GM21825 (cell line): Measurements from ENCODE around the gene YAF2.
"Not testable (repeated sequence)": the region's sequence is repeated elsewhere in the genome, so short reads cannot be mapped to it uniquely, and the experiment has no call there.

ENCODE experiments used
- ATAC-seq: cut with Tn5 transposase; IDR thresholded peaks from one replicate; pipeline ENCODE4 v1.9.1; 2021; ENCODE audit warnings: mild to moderate bottlenecking, moderate library complexity; ENCODE audit not compliant: unreplicated experiment

Gene YAF2

DNA sequence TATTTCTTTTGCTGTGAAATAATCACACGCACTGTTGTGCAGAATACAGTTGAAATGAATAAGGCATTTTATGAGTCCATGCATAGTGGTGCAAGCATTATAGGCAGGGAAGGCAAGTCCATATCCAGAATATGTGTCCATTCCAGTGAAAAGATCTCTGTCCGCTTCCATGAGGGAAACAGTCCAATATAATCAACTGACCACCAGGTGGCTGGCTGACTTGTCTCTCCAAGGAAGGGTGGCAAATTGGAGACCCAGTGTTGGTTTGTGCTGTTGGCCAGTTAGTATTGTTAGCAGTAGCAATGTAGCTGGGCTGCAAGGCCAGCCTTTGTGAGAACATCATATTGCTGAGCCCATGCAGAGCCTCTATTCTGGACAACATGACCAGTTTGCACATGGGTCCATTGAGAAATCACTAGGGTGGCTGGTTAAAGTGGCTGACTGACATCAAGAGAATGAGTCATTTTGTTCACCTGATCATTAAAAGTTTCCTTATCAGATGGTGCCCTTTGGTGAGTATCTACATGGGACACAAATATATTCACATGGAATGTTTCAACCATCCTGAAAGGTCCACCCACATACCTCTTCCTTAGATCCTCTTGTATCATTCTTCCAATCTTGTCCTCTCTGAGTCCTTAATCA, 17.3 kb upstream of the YAF2 start:
- no peak for ATAC-seq

DNA sequence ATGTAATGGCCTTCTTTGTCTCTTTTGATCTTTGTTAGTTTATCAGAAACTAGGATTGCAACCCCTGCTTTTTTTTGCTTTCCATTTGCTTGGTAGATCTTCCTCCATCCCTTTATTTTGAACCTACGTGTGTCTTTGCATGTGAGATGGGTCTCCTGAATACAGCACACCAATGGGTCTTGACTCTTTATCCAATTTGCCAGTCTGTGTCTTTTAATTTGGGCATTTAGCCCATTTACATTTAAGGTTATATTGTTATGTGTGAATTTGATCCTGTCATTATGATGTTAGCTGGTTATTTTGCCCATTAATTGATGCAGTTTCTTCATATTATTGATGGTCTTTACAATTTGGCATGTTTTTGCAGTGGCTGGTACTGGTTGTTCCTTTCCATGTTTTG, 14.6 kb upstream of the YAF2 start:
- not testable (repeated sequence) for ATAC-seq

DNA sequence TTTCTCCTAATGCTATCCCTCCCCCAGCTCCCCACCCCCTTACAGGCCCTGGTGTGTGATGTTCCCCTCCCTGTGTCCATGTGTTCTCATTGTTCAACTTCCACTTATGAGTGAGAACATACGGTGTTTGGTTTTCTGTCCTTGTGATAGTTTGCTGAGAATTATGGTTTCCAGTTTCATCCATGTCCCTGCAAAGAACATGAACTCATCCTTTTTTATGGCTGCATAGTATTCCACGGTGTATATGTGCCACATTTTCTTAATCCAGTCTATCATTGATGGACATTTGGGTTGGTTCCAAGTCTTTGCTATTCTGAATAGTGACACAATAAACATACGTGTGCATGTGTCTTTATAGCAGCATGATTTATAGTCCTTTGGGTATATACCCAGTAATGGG, 11.0 kb upstream of the YAF2 start:
- ATAC-seq = not testable (repeated sequence)

DNA sequence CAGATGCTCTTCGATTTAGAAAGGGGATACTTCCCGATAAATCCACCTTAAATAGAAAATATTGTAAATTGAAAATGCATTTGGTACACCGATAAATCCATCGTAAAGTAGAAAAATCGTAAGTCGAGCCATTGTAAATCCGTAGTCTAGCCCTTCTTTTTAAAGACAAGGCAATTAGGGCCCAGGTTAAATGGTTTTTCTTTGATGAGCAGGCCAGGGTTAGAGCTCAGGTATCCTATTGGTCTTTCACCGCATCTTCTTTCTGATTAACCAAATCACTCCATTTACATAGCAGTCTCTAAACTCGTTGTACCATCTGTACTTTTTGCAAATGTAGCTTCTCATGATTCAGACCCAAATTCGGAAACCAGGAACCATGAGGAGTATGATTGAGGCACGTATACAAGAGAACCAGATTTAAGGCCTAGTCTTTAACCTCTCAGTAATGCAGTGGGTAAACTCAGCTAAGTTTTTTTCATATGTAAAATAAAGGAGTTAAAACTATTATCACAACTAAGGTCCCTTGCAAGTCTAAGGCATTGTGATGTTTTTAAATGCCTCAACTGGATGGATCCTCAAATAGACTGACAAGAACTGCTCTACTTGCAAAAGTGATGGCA, 2.2 kb upstream of the YAF2 start:
- ATAC-seq = no peak

DNA sequence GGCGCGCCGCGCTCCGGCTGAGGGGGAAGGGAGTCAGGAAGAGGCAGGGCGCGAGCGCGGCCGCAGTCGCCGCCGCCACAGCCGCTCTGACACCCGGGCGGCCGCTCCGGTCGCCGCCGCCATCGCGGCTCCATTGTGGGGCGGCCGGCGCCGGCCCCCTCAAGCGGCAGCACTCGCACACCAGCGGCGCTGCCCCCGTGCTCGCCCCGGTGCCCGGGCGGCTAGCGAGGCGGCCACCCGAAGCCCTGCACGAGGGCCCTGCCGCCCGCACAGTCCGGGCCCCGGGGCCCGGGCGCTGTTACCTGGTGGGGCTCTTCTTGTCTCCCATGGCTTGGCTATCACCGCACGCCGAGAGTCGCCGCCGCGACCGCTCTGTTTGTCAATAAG, 202 bp downstream of the YAF2 start:
- ATAC-seq = peak; percentile 32

DNA sequence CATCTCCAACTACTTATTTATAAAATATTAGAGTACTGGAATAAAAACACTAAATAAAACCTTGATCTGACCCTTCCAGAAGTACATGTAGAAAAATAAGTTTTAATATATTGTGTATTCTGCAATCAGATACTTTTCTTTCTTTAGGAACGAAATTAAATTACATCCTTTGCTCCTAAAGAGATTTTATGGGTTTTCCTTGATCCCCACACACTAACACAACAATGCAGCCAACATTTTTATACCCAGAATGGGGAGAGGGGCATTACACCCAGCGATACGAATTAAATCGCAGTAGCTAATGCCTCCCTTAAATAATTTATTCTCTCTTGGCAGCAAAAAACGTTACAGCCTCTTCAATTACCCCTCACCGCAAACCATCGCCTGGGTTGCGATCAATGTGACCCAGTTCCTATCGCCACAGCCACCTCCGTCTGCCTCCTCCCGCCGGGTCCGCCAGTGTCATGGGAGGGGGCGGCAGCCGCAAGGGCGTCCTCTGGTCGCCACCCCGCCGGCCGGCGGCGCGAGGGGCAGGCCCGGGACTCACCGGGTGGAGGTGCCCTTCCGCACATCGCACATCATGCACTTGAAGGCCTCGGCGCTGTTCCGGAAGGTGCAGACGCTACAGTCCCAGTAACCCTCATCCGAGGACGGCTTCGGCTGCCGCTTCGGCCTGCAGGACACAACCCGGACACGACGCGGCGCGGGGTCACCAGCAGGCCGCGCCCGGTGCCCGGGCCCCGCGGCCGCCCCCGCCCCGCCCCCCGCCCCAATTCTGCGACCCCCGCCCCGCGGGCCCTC, 796 bp downstream of the YAF2 start:
- ATAC-seq = peak; percentile 77

DNA sequence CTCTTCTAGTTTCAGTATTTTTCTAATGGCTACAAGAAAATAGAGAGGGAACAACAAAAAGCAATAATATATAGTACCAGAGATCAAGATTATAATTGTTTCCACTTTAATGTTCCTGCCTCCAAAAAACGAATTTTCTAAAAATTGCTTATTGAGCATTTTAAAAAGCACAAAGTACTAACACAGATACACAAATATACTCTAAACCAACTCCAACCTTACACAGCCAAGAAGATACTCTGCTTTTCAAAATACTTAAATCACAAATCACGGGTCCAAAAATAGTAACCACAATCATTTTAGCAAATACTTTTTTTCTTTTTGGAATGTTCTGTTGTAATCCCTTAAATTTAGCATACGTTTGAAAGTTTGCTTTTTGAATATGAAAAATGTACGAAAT, 2.0 kb downstream of the YAF2 start:
- no peak for ATAC-seq

DNA sequence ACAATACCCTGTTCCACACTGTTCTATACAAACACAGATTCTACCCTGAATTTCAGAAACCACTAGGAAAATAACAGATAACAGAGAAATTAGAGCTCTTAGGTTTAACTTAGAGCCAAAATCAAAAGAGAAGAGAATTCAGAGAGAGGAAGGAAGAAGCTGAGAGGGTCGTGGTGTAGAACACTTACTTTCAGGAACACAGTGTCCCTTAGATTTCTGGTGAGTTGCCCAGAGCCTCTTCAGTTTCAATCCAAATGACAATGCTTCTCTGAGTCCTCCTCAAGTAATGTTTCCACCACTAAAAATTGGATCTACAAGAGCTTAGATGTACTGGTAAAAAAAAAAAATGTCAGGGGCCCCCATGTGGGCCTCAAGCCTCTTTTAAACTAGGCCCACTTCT, 2.6 kb downstream of the YAF2 start:
- no peak for ATAC-seq

DNA sequence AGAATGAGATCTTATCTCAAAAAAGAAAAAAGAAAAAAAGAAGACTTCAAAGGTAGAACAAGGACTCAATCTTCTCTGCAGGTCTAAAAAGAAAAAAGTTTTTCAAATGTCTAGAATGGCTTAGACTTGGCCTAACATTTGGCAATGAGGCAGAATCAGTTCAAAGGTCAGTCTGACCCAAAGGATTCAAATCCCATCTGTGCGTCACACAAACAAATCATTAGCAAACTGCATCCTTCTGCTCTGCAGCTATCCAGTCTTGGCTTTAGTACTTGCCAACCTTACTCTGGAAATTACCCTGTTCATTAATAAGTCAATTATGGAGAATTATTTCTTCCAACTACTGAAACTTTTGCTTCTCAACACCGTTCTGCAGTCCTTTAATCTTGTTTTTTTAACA, 3.1 kb downstream of the YAF2 start:
- ATAC-seq = no peak

DNA sequence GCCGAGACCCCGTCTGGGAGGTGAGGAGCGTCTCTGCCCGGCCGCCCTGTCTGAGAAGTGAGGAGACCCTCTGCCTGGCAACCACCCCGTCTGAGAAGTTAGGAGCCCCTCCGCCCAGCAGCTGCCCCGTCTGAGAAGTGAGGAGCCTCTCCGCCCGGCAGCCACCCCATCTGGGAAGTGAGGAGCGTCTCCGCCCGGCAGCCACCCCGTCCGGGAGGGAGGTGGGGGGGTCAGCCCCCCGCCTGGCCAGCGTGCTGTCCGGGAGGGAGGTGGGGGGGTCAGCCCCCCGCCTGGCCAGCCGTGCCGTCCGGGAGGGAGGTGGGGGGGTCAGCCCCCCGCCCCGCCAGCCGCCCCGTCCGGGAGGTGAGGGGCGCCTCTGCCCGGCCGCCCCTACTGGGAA, 10.5 kb downstream of the YAF2 start:
- ATAC-seq = not testable (repeated sequence)

DNA sequence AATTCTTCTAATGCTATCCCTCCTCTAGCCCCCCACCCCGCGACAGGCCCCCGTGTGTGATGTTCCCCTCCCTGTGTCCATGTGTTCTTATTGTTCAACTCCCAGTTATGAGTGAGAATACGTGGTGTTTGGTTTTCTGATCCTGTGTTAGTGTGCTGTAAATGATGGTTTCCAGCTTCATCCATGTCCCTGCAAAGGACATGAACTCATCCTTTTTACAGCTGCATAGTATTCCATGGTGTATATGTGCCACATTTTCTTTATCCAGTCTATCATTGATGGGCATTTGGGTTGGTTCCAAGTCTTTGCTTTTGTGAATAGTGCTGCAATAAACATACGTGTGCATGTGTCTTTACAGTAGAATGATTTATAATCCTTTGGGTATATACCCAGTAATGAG, 13.5 kb downstream of the YAF2 start:
- not testable (repeated sequence) for ATAC-seq

DNA sequence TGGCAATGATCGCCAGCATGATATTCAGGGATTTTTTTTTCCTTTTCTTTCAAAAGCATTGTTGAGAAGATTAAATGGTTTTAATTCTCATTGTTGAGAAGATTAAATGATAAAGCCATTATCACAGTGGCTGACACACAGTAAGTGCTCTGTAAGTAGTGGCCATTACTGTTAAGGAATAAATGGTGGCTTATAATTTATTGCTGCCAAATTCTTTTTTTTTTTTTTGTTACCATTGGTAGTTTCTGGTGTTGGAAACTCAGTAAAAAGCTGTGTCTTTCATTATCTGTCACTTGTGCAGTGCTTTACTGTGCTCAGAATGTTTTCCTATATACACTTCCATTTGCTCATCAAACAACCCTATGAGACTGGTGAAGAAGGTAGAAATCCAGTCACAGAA, 15.3 kb downstream of the YAF2 start:
- ATAC-seq = no peak

DNA sequence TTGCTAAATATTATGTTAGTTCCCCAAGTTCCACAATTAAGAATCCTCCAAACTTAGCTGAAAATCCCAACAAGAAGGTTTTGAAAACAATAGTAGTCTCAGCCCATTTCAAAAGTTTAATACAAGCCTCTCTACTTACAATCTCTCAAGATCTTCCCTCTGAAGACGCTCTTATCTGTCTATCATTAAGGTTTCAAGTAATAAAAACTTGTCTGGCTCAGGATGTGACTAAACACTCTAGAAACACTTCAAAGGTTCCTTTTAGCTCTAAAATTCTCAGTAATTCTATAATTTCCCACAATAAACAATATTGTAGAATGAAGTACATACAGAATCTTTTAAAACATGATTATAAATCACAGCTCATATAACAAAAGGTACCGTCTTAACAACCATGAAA, 16.3 kb downstream of the YAF2 start:
- ATAC-seq = no peak

DNA sequence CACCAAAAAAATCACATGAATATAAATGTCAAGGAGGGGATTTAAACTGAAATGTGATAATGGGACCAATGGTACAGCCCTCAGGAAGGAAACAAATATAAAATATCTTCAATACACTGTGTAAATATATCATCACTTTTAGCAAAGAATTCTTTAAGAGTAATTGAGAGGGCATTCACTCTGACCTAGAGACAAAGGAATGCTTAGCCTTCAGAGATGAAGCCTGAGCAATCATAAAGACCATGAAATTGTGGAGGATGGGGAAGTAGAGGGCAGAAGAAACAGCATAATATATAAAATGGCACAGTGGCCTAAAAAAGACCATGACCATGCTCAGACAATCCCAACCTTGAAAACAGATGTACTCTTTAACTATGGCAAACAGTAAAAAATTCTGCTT, 20.4 kb downstream of the YAF2 start:
- no peak for ATAC-seq

DNA sequence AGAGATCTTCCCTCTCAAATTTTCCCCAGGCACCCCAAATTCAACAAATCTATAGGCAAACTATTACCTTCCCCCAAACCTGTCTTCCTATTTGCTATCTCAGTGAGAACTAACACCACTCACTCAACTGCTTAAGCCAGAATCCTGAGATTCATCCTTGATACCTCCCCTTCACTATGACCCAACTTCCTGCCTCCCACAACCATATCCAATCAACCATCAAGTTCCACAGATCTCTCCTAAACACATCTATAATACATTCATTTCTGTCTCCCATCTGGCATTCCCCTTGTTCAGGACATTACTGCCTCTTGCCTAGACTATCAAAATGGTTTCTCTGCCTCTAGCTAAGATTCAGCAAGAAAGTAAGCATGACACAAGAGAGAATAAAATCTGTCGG, 21.3 kb downstream of the YAF2 start:
- ATAC-seq = no peak

DNA sequence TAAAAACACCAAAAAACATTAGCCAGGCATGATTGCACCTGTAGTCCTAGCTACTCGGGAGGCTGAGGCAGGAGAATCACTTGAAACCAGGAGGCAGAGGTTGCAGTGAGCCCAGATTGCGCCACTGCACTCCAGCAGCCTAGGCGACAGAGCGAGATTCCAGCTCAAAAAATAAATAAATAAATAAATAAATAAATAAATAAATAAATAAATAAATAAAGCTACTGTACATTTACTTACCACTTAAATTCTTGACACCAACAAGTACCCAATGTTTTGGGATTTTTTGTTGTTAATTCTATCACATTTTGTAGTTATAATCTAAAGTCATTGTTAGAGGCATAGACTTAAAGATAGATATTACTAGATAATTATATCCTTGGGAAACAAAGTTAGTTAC, 22.3 kb downstream of the YAF2 start:
- not testable (repeated sequence) for ATAC-seq

DNA sequence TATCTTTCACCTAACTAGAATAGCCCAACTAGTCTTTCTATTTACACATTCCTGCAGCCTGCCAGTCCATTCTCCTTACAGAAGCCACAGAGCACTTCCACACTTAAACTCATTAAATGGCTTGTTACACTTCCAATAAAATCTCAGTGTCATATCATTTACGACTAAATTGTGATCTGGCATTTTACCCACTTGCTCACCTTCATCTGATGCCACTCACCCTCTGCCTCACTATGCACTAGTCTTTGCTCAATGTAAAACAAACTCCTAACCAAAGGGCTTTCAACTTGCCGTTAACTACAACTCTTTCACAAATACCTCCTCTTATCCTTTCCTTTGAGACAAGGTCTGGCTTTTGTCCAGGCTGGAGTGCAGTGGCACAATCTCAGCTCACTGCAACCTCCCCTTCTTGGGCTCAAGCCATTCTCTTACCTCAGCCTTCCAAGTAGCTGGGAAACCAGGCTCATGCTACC, 24.1 kb downstream of the YAF2 start:
- ATAC-seq = no peak

DNA sequence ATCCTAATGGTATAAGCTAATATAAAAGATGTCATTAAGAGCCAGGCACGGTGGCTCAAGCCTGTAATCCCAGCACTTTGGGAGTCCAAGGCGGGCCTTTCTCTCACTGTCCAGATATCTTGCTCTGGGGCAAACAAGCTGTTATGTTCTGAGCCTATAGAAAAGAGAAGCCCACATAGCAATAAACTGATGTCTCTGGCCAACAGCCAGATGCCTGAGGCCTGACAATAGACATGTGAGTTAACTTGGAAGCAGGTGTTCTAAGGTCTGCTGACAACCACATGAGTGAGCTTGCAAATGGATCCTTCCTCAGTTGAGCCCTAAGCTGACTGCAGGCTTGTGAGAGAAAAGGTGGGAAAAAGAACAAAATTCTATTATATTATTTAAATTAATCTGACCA, 25.0 kb downstream of the YAF2 start:
- no peak for ATAC-seq

DNA sequence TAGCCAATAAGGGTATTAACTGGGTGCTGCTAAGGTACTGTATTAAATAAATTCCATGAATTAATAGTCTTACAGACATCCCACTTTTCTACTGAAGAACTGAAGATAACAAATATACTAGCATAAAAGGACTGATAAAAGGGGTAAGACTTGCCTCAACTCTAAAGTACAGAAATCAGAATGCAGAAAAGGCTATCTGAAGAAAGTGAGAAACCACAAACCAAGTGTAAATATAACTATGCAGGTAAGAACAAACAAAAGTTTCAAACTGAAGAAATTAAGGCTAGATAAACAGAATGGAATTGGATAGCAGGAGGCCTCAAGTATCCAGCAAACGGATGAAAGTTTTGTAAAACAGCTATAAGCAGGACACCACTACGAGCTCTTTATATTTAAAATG, 29.5 kb downstream of the YAF2 start:
- ATAC-seq = no peak

DNA sequence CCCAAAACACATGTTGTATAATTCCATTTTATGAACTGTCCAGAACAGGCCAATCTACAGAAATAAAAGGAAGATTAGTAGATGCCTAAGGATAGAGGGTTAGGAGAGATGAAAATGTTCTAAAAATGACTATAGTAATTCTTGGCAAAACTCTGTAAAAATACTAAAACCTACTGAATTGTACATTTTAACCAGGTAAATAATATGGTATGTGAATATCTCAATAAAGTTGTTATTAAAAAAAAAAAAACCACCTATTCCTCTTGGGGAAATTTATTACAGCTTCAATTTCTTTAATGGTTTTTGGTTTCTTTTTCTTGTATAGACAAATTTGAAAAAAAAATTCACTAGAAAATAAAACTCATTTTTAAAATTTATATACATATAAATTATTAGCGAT, 33.2 kb downstream of the YAF2 start:
- ATAC-seq = no peak

DNA sequence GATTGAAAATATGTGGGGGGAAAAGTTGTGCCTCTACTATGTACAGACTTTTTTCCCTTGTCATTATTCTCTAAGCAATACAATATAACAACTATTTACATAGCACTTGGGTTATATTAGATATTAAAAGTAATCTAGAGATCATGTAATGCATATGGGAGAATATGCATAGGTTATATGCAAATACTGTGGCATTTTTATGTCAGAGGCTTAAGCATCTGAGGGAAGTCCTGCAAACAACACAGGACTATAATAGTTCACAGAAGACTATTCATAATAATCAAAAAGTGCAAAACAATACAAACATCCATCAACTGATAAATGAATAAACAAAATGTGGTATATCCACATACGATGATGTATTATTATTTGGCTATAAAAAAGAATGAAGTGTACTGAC, 33.7 kb downstream of the YAF2 start:
- ATAC-seq = no peak

DNA sequence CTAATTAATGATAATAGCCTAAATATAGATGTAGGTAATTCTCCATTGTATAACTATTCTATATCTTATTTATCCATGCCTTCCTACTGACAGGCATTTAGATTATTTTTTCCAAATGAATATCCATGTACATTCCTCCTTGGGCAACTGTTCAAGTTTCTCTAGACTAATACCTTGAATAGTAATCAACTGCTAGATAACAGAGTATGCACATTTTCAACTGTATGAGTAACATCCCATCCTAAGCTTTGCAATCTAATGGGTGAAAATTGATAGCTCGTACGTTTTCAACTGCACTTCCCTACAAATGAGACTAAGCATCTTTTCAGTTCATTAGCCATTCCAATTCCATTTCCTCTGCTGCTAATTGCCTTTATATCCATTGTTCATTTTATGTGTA, 37.0 kb downstream of the YAF2 start:
- ATAC-seq = no peak
